KMS-11 (cell line): ENCODE results near the gene TTPAL.

Experiments
- H2AFZ ChIP-seq: fragments of 200-600 bp; sonication (generic); 2 replicates; pipeline ENCODE4 v1.6.1; 2016; ENCODE audit warnings: antibody characterized with exemption, mixed run types, low read depth
- H3K27ac ChIP-seq: fragments of 200-600 bp; sonication (generic); 2 replicates; pipeline ENCODE4 v1.6.1; 2016; ENCODE audit warnings: mild to moderate bottlenecking, mixed run types
- H3K27me3 ChIP-seq: fragments of 200-600 bp; sonication (generic); 2 replicates; pipeline ENCODE4 v1.6.1; 2017; ENCODE audit warnings: mild to moderate bottlenecking, low read depth, mixed run types, moderate library complexity; ENCODE audit not compliant: insufficient read depth
- H3K36me3 ChIP-seq: fragments of 200-600 bp; sonication (generic); 2 replicates; pipeline ENCODE4 v1.6.1; 2017; ENCODE audit warnings: mild to moderate bottlenecking, mixed run types; ENCODE audit not compliant: insufficient read depth
- H3K4me1 ChIP-seq: fragments of 200-600 bp; sonication (generic); 2 replicates; pipeline ENCODE4 v1.6.1; 2016; ENCODE audit warnings: mild to moderate bottlenecking, low read depth, mixed run types; ENCODE audit not compliant: poor library complexity, severe bottlenecking
- H3K4me2 ChIP-seq: fragments of 200-600 bp; sonication (generic); 2 replicates; pipeline ENCODE4 v1.7.0; 2016; ENCODE audit warnings: mild to moderate bottlenecking, mixed run types
- H3K4me3 ChIP-seq: fragments of 200-600 bp; sonication (generic); IDR thresholded peaks from 2 replicates; pipeline ENCODE4 v1.6.1; 2017; ENCODE audit warnings: low read depth, low read length, mixed read lengths; ENCODE audit not compliant: insufficient read depth
- H3K79me2 ChIP-seq: fragments of 200-600 bp; sonication (generic); 2 replicates; pipeline ENCODE4 v1.6.1; 2016; ENCODE audit warnings: low read depth, mixed run types; ENCODE audit not compliant: insufficient read depth
- H3K9ac ChIP-seq: fragments of 200-600 bp; sonication (generic); 2 replicates; pipeline ENCODE4 v1.6.1; 2016; ENCODE audit warnings: mild to moderate bottlenecking, mixed run types
- H4K20me1 ChIP-seq: fragments of 200-600 bp; sonication (generic); 2 replicates; pipeline ENCODE4 v1.6.1; 2016; ENCODE audit warnings: mild to moderate bottlenecking, mixed run types; ENCODE audit not compliant: insufficient read depth
- CTCF ChIP-seq: fragments of 200-600 bp; sonication (generic); conservative IDR thresholded peaks from 2 replicates; pipeline ENCODE4 v1.6.1; 2017; ENCODE audit warnings: low read depth, mild to moderate bottlenecking, antibody characterized with exemption, low read length, moderate library complexity, mixed read lengths

The TTPAL gene

GRCh38 chr20:44543358-44543757 is 67.7 kb downstream of the TTPAL start:
- Histone ChIP-seq H3K4me3 (no peak overlapping the region), H2AFZ (no peak overlapping the region), H3K4me2 (no peak overlapping the region), H3K27me3 (no peaks in the 10 kb centered on the region), H3K27ac (no peak overlapping the region), H3K4me1 (no peaks in the 10 kb centered on the region), H3K79me2 (no peaks in the 10 kb centered on the region), H3K9ac (no peak overlapping the region), H3K36me3 (no peaks in the 10 kb centered on the region), H4K20me1 (no peaks in the 10 kb centered on the region)
- TF ChIP-seq CTCF = no peak
